Tibial artery (tissue), 4 donors: ENCODE data around the gene RPGRIP1L.
"Not testable (repeated sequence)": the region's sequence is repeated elsewhere in the genome, so short reads cannot be mapped to it uniquely, and the experiment has no call there.

Experiments
- DNase-seq, 2 donors: peaks; one replicate each; pipeline ENCODE4 v3.0.0-alpha.2; 2019
- H3K27ac ChIP-seq, 2 donors: fragments of 200-600 bp; sonication (generic) in 1 of 2; 1 replicate in 1 of 2; 2 replicates in 1 of 2; pipeline ENCODE4 v1.5.1; 2018 to 2019; ENCODE audit warnings: mild to moderate bottlenecking in 1 of 2
- H3K27me3 ChIP-seq, 2 donors: fragments of 200-600 bp; sonication (generic) in 1 of 2; one replicate each; pipeline versions ENCODE4 v1.5.1 to v1.6.0; 2016 to 2019
- H3K36me3 ChIP-seq, 3 donors: fragments of 200-600 bp; sonication (generic) in 2 of 3; one replicate each; pipeline ENCODE4 v1.5.1; 2016 to 2019; ENCODE audit warnings: mild to moderate bottlenecking in 2 of 3
- H3K4me1 ChIP-seq, 4 donors: fragments of 200-600 bp; sonication (generic) in 2 of 4; 1 replicate in 3 of 4; 2 replicates in 1 of 4; pipeline ENCODE4 v1.5.1; 2016 to 2019
- H3K4me3 ChIP-seq, 2 donors: fragments of 200-600 bp; sonication (generic) in 1 of 2; 1 replicate in 1 of 2; 2 replicates in 1 of 2; pipeline ENCODE4 v1.5.1; 2018 to 2019; ENCODE audit warnings: mild to moderate bottlenecking in 2 of 2
- H3K9me3 ChIP-seq, 3 donors: fragments of 200-600 bp; sonication (generic) in 1 of 3; one replicate each; pipeline ENCODE4 v1.5.1; 2016 to 2019
- intact Hi-C: fragments of 100-400 bp; cut with DNase I; formaldehyde crosslinking; loops from one replicate; pipeline ENCODE4 v1.15.0; 2023; ENCODE audit warnings: low total_unique reads
- TF ChIP-seq, protein P1 (sequence below), 2 experiments: fragments of 200-600 bp in 1 of 2; fragments of 450-650 bp in 1 of 2; IDR thresholded peaks; one replicate each; pipeline ENCODE4 v1.5.1; 2017 to 2019; ENCODE audit warnings: antibody characterized with exemption in 2 of 2, mild to moderate bottlenecking in 1 of 2, moderate library complexity in 1 of 2

Gene RPGRIP1L

DNA sequence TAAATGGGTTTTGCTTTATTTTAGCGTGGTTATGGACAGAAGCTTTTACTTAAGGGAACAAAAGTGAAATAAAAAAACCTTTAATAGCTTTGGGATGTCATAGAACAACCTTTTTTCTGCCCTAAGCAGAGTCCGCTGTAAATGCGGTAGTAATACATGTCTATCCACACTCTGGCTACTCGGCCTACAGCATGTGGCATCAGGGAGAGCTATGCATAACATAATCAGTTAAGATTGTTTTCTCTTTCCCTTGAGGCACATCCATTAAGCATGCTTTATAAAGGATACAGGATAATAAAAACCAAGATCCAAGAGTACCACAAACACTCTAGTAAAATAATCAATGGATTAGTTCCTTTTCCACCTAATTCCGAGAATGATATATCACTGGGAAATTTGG, 10.3 kb downstream of the RPGRIP1L start:
- Histone ChIP-seq H3K4me3 (no peak overlapping the region), H3K27me3 (no peaks in the 10 kb centered on the region), H3K27ac (no peak overlapping the region), H3K9me3 (no peaks in the 10 kb centered on the region), H3K4me1 (no peaks in the 10 kb centered on the region), H3K36me3 (peaks cover 0 to 9% (median 3%) of the 10 kb centered on the region in 3 donors)
- TF ChIP-seq, protein P1, sequence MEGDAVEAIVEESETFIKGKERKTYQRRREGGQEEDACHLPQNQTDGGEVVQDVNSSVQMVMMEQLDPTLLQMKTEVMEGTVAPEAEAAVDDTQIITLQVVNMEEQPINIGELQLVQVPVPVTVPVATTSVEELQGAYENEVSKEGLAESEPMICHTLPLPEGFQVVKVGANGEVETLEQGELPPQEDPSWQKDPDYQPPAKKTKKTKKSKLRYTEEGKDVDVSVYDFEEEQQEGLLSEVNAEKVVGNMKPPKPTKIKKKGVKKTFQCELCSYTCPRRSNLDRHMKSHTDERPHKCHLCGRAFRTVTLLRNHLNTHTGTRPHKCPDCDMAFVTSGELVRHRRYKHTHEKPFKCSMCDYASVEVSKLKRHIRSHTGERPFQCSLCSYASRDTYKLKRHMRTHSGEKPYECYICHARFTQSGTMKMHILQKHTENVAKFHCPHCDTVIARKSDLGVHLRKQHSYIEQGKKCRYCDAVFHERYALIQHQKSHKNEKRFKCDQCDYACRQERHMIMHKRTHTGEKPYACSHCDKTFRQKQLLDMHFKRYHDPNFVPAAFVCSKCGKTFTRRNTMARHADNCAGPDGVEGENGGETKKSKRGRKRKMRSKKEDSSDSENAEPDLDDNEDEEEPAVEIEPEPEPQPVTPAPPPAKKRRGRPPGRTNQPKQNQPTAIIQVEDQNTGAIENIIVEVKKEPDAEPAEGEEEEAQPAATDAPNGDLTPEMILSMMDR (IDR thresholded peaks at IDR 0.05): no peak
- DNase-seq: no peak
- intact Hi-C loops: no loop called here

DNA sequence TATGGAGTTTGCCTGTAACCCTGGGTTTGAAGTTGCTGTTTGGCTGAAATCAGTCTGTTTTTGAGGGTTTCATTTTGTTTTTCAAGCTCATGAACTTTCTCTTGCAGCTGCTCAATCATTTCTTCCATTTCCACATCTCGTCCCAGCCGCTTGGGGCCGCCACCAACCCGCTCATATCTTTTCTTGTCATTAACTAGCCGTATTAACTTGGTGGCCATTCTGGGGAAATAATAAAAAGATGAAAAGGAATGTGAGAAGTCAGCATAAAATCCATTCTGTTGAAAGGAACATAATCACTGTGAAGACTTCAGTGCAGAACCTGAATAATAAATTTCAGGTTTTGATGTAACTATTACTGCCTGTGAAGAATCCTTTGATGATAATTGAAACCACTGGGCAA, 11.5 kb downstream of the RPGRIP1L start:
- Histone ChIP-seq H3K4me1 (no peaks in the 10 kb centered on the region), H3K27me3 (no peaks in the 10 kb centered on the region), H3K4me3 (no peak overlapping the region), H3K9me3 (no peaks in the 10 kb centered on the region), H3K27ac (no peak overlapping the region), H3K36me3 (peaks cover 0 to 9% (median 3%) of the 10 kb centered on the region in 3 donors)
- intact Hi-C loops: no loop called here
- DNase-seq: no peak
- TF ChIP-seq, protein P1 (IDR thresholded peaks at IDR 0.05): no peak

DNA sequence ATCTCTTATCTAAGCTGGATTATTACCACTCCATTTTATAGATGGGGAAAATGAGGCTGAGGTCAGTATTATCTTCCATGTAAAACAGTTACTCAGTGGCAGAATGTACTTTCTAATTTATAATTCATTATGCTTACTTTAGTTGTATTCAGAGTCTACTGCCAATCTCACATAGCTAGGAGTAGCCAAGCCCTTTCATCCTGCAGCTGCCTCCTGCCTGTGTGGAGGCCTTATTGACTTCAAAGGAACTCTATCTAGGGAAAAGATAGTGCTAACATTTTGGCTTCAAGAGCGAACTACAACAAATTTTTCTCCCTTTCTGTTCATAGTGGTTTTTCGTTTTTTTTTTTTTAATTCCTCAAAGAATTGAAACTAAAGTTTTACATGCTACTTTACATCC, 12.9 kb downstream of the RPGRIP1L start:
- TF ChIP-seq, protein P1 (IDR thresholded peaks at IDR 0.05): no peak
- no peak overlapping the region for H3K4me3 ChIP-seq
- H3K4me1 ChIP-seq: no peaks in the 10 kb centered on the region
- H3K27ac ChIP-seq: no peak overlapping the region
- H3K27me3 ChIP-seq: no peaks in the 10 kb centered on the region
- intact Hi-C loops: no loop called here
- DNase-seq: no peak
- no peaks in the 10 kb centered on the region for H3K9me3 ChIP-seq
- H3K36me3 ChIP-seq: peaks cover 0 to 6% (median 3%) of the 10 kb centered on the region in 3 donors

DNA sequence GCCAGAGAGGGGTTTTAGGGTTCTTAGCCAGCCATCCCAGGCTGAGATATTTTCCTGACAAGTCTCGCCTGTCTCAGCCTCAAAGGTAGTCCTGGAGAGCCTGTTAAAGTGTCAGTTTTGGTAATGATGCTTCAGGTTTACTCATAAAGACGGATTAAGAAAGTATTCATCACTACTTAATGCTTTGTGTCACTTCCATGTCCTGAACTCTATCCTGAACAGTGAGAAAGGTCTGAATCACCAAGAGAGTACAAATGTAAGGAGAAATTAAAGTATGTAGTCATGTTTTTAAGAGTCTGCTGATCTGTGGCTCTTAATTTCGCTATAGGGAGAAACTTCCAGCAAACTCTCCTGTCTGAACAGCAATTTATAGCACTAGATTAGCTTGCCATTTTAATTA, 14.0 kb downstream of the RPGRIP1L start:
- Histone ChIP-seq H3K9me3 (no peaks in the 10 kb centered on the region), H3K4me1 (no peaks in the 10 kb centered on the region), H3K27me3 (no peaks in the 10 kb centered on the region), H3K27ac (no peak overlapping the region), H3K36me3 (peaks cover 5 to 15% (median 6%) of the 10 kb centered on the region in 3 donors), H3K4me3 (no peak overlapping the region)
- DNase-seq: no peak
- TF ChIP-seq, protein P1 (IDR thresholded peaks at IDR 0.05): no peak
- intact Hi-C loops: loop anchor here (5.0 kb wide), 1 partner anchor 648 kb away; no protein-coding TSS in a partner anchor

DNA sequence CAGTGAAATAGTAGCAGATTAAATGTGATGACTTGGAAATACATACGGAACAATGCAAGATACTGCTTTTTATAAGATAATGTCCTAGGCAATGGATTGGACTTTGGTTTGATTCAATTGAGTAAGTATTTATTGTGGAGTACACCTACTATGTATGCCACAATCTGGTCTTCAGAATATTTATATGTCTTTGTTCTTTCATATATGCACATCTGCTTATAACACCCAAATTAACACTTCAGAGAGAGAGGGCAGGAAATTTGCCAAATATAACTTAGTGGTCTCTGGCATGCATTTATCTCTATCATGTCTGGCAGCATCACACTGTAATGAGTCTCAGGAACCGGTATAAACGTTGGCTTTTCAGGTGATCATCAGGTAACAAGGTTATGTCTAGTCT, 16.9 kb downstream of the RPGRIP1L start:
- no peaks in the 10 kb centered on the region for H3K27me3 ChIP-seq
- no peaks in the 10 kb centered on the region for H3K4me1 ChIP-seq
- H3K27ac ChIP-seq: no peak overlapping the region
- intact Hi-C loops: loop anchor here (5.0 kb wide), 1 partner anchor 651 kb away; no protein-coding TSS in a partner anchor
- no peak overlapping the region for H3K4me3 ChIP-seq
- H3K9me3 ChIP-seq: no peaks in the 10 kb centered on the region
- peaks cover under 1 to 17% (median 6%) of the 10 kb centered on the region in 3 donors for H3K36me3 ChIP-seq
- TF ChIP-seq, protein P1 (IDR thresholded peaks at IDR 0.05): no peak
- DNase-seq: no peak

DNA sequence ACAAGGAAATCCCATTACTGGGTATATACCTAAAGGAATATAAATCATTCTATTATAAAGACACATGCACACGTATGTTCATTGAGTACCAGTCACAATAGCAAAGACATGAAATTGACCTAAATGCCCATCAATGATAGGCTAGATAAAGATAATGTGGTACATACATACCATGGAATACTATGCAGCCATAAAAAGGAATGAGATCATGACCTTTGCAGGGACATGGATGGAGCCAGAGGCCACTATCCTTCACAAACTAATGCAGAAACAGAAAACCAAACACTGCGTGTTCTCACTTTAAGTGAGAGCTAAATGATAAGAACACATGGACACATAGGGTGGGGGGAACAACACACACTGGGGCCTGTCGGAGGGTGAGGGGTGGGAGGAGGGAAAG, 18.3 kb downstream of the RPGRIP1L start:
- peaks cover 0 to 14% (median 6%) of the 10 kb centered on the region in 3 donors for H3K36me3 ChIP-seq
- DNase-seq, H3K4me1 ChIP-seq, H3K9me3 ChIP-seq, H3K27me3 ChIP-seq, H3K27ac ChIP-seq, H3K4me3 ChIP-seq: not testable (repeated sequence)
- intact Hi-C loops: loop anchor here (5.0 kb wide), 1 partner anchor 652 kb away; no protein-coding TSS in a partner anchor
